ENCODE results near the gene MYOM1. TPM values are rescaled to one million over a fixed set of nuclear protein-coding genes. Genes with fewer than 3 reads are reported as not detected.
"Not testable (repeated sequence)": the region's sequence is repeated elsewhere in the genome, so short reads cannot be mapped to it uniquely, and the experiment has no call there.

Gene MYOM1

DNA sequence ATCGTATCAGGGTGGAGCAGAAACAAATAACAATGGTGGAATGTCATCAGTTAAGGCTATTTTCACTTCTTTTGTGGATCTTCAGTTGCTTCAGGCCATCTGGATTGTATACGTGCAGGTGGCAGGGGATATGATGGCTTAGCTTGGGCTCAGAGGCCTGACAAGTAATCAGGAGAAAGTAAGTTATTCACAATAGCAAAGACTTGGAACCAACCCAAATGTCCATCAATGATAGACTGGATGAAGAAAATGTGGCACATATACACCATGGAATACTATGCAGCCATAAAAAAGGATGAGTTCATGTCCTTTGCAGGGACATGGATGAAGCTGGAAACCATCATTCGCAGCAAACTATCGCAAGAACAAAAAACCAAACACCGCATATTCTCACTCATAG, 196.2 kb downstream of the MYOM1 start:
- not testable (repeated sequence) for H3K9ac ChIP-seq (ENCODE audit: low read depth, low read length); H3K4me3 ChIP-seq (ENCODE audit: low read length); H3K9me3 ChIP-seq (replicated peaks; ENCODE audit: low read length); H3K27me3 ChIP-seq (ENCODE audit: control insufficient read depth, insufficient read depth, low read length); H3K4me2 ChIP-seq (ENCODE audit: low read length); H3K36me3 ChIP-seq (ENCODE audit: insufficient read depth, low read length); H3K4me1 ChIP-seq (ENCODE audit: control insufficient read depth, insufficient read depth, low read length)

Small RNAs within 50 kb of the gene (small RNA-seq; reads per million reads assigned to genes)
- gene RF00156 (not detected), gene RNU7-25P (not detected)
